OCI-LY3 (cell line): ENCODE measurements around the gene MCC.

Experiments used
- H2AFZ ChIP-seq: fragments of 200-600, 300-600 bp; shearing (Covaris generic); 2 replicates; pipeline ENCODE4 v1.6.0; 2014; ENCODE audit warnings: antibody characterized with exemption, low read depth, low read length
- H3K27ac ChIP-seq: fragments of 200-600, 300-600 bp; sonication (generic); 2 replicates; pipeline ENCODE4 v1.5.1; 2014; ENCODE audit warnings: mild to moderate bottlenecking, low read length, moderate library complexity, mixed read lengths
- H3K27me3 ChIP-seq: fragments of 200-600, 300-600 bp; sonication (generic); 2 replicates; pipeline ENCODE4 v1.6.1; 2014; ENCODE audit warnings: low read depth, low read length, mixed read lengths
- H3K36me3 ChIP-seq: fragments of 200-600, 300-600 bp; sonication (generic); replicated peaks from 2 replicates; pipeline ENCODE3; 2014; ENCODE audit warnings: low read depth, low read length, mixed read lengths
- H3K4me1 ChIP-seq: fragments of 300-600, 200-600 bp; sonication (generic); 2 replicates; pipeline ENCODE4 v1.6.1; 2014; ENCODE audit warnings: low read length, mixed read lengths
- H3K4me2 ChIP-seq: fragments of 200-600, 300-600 bp; sonication (generic); 2 replicates; pipeline ENCODE4 v1.6.1; 2014; ENCODE audit warnings: low read length, mixed read lengths
- H3K4me3 ChIP-seq: fragments of 300-600, 200-600 bp; sonication (generic); 2 replicates; pipeline ENCODE4 v1.5.1; 2014; ENCODE audit warnings: antibody characterized with exemption, mild to moderate bottlenecking, low read length, moderate library complexity
- H3K79me2 ChIP-seq: fragments of 300-600, 200-600 bp; shearing (Covaris generic); 2 replicates; pipeline ENCODE4 v1.6.1; 2014; ENCODE audit warnings: mild to moderate bottlenecking, low read length, mixed read lengths
- H3K9ac ChIP-seq: fragments of 300-600, 200-600 bp; shearing (Covaris generic); 2 replicates; pipeline ENCODE4 v1.6.0; 2014; ENCODE audit warnings: mild to moderate bottlenecking, low read length, moderate library complexity
- H3K9me3 ChIP-seq: fragments of 200-600, 300-600 bp; shearing (Covaris generic); 2 replicates; pipeline ENCODE4 v1.6.1; 2014; ENCODE audit warnings: low read length, mixed read lengths; ENCODE audit not compliant: insufficient read depth
- H4K20me1 ChIP-seq: fragments of 200-600, 300-600 bp; sonication (generic); 2 replicates; pipeline ENCODE4 v1.6.1; 2016; ENCODE audit warnings: low read length, mixed read lengths; ENCODE audit not compliant: insufficient read depth
- CTCF ChIP-seq: fragments of 200-600, 300-600 bp; sonication (generic); IDR thresholded peaks from 2 replicates; pipeline ENCODE4 v1.5.1; 2014; ENCODE audit warnings: antibody characterized with exemption, low read length, low read depth
- EZH2phosphoT487 ChIP-seq: fragments of 200-600 bp; shearing (Covaris generic); IDR thresholded peaks from 2 replicates; pipeline ENCODE4 v1.6.1; 2018; ENCODE audit warnings: antibody characterized with exemption, mixed run types, low read depth

MCC gene

DNA sequence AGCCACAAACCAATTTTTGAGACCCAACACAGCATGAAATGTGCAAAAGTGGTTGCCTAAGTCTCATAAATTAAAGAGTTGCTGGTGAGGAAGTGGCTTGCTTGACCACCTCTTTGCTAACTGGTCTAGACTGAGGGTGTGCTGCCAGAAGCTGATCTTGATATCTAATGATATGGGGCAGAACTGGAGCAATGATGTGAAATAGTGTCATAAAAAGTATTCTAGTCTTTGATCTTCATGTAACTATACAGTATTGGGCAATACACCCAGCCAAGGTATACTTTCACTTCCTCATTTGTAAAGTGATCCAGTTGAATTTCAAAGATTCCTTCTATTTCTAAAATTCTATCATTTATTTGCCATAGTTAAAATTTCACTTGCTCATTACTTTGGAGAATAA lies 19.3 kb upstream of the MCC start:
- Histone ChIP-seq H3K9ac (no peak overlapping the region), H3K79me2 (no peaks in the 10 kb centered on the region), H3K9me3 (no peaks in the 10 kb centered on the region), H3K4me3 (no peak overlapping the region), H3K27me3 (no peaks in the 10 kb centered on the region; the same call in 1 of the 2 replicates), H3K4me1 (no peaks in the 10 kb centered on the region), H3K36me3 (no peaks in the 10 kb centered on the region), H3K4me2 (no peak overlapping the region), H4K20me1 (no peaks in the 10 kb centered on the region), H2AFZ (no peak overlapping the region), H3K27ac (no peak overlapping the region)
- TF ChIP-seq CTCF, result no peak
- TF ChIP-seq EZH2phosphoT487, result no peak

GRCh38 chr5:113505181-113505580 lies 16.9 kb upstream of the MCC start:
- Histone ChIP-seq H3K4me2 (no peak overlapping the region), H3K36me3 (no peaks in the 10 kb centered on the region), H3K79me2 (no peaks in the 10 kb centered on the region), H2AFZ (no peak overlapping the region), H3K27me3 (no peaks in the 10 kb centered on the region; the same call in 1 of the 2 replicates), H3K4me3 (no peak overlapping the region), H3K9me3 (no peaks in the 10 kb centered on the region), H4K20me1 (no peaks in the 10 kb centered on the region), H3K9ac (no peak overlapping the region), H3K4me1 (no peaks in the 10 kb centered on the region), H3K27ac (no peak overlapping the region)
- TF ChIP-seq CTCF (no peak), EZH2phosphoT487 (no peak)

DNA sequence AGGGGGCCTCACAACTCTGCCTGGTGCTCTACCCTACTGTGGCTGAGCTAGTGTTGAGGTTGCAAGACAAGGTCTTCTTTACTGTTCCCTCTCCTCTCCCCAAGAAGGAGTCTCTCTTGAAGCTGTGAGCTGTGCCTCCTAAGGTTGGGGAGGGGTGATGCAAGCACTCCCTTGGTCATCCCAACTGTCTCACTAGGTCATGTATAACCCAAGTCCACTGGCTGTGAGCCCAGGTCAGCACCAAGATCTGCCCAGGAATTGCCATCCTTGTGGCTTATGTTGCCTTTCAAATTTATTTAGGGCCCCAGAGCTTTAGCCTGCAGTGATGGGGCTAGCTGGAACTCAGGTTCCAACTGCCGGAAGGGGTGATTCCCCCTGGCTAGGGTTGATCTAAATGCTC lies 14.9 kb upstream of the MCC start:
- Histone ChIP-seq H4K20me1 (no peaks in the 10 kb centered on the region), H3K79me2 (no peaks in the 10 kb centered on the region), H3K9me3 (no peaks in the 10 kb centered on the region), H3K4me3 (no peak overlapping the region), H3K4me2 (no peak overlapping the region), H3K9ac (no peak overlapping the region), H2AFZ (no peak overlapping the region), H3K27ac (no peak overlapping the region), H3K27me3 (no peaks in the 10 kb centered on the region; the same call in 1 of the 2 replicates), H3K4me1 (no peaks in the 10 kb centered on the region), H3K36me3 (no peaks in the 10 kb centered on the region)
- TF ChIP-seq EZH2phosphoT487 (no peak), CTCF (no peak)

- Histone ChIP-seq H3K9me3 (no peaks in the 10 kb centered on the region), H4K20me1 (no peaks in the 10 kb centered on the region), H3K4me3 (no peak overlapping the region), H3K27ac (no peak overlapping the region), H3K79me2 (no peaks in the 10 kb centered on the region), H3K27me3 (no peaks in the 10 kb centered on the region), H2AFZ (no peak overlapping the region), H3K36me3 (no peaks in the 10 kb centered on the region), H3K4me2 (no peak overlapping the region), H3K9ac (no peak overlapping the region), H3K4me1 (no peaks in the 10 kb centered on the region)
- TF ChIP-seq CTCF (no peak), EZH2phosphoT487 (no peak)
Observed at GRCh38 chr5:113502073-113502472, 13.8 kb upstream of the MCC start.
